ENCODE results near the gene LAYN. TPM values are rescaled to one million over a fixed set of nuclear protein-coding genes. Genes with fewer than 3 reads are reported as not detected.

The LAYN gene
- total RNA-seq, 1 donor from 2014 or later: 2.8 TPM

DNA sequence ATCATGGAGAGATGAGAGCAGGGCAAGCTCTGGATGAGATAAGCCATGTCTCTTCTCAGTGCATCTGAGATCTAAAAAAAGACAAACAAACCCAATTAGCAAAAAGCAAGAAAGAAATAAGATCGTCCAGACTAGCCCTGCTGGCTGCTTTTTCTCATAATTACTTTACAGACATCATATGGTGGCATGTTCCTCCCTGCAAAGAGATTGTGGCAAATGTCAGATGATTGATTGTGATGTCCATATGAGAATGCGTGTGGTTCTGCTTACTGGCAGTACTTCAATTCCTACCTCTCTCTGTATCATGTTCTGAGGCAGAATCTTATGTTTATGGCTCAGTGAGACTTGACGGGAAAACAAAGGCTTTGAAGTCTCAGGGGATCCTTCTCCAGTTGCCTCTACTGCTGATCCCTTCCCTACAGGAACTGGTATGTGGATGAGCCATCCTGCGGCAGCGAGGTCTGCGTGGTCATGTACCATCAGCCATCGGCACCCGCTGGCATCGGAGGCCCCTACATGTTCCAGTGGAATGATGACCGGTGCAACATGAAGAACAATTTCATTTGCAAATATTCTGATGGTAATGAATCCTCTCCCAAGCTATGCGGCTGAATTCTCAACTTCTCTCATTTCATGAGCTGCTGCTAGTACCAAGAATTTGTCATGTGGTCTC lies 8.8 kb downstream of the LAYN start:
- no peaks in the 10 kb centered on the region for H3K9me3 ChIP-seq (replicated peaks)
- no peak for DNase-seq
- no peaks in the 10 kb centered on the region for H3K4me1 ChIP-seq
- H3K27ac ChIP-seq (replicated peaks): no peak overlapping the region
- intact Hi-C loops (cut with micrococcal nuclease): no loop called here
- TF ChIP-seq, protein P1, sequence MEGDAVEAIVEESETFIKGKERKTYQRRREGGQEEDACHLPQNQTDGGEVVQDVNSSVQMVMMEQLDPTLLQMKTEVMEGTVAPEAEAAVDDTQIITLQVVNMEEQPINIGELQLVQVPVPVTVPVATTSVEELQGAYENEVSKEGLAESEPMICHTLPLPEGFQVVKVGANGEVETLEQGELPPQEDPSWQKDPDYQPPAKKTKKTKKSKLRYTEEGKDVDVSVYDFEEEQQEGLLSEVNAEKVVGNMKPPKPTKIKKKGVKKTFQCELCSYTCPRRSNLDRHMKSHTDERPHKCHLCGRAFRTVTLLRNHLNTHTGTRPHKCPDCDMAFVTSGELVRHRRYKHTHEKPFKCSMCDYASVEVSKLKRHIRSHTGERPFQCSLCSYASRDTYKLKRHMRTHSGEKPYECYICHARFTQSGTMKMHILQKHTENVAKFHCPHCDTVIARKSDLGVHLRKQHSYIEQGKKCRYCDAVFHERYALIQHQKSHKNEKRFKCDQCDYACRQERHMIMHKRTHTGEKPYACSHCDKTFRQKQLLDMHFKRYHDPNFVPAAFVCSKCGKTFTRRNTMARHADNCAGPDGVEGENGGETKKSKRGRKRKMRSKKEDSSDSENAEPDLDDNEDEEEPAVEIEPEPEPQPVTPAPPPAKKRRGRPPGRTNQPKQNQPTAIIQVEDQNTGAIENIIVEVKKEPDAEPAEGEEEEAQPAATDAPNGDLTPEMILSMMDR (IDR thresholded peaks at IDR 0.05; ENCODE audit: borderline replicate concordance): no peak
- H3K4me3 ChIP-seq: no peak overlapping the region
- no peaks in the 10 kb centered on the region for H3K27me3 ChIP-seq (ENCODE audit: low read depth)
- H3K36me3 ChIP-seq: peaks cover 4% of the 10 kb centered on the region

DNA sequence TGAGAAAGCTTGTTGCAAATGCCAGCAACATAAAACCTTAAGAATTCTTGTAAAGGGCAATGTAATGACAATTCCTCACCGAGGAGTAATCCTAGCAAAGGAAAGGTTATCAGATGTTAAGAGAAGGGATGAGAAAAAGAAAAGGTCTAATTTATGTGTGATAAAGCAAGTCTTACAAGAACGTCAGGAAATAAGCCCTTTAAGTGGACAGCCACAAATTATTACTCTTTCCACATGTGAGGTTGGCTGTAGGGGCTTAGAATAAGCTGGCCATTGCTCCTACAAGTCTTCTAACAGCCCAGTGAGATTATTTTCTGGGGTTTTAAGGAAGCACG lies 9.3 kb downstream of the LAYN start:
- Histone ChIP-seq H3K4me1 (no peaks in the 10 kb centered on the region), H3K27me3 (ENCODE audit: low read depth) (no peaks in the 10 kb centered on the region), H3K9me3 (replicated peaks) (no peaks in the 10 kb centered on the region), H3K27ac (replicated peaks) (no peak overlapping the region), H3K36me3 (peaks cover 4% of the 10 kb centered on the region), H3K4me3 (no peak overlapping the region)
- no peak for DNase-seq
- TF ChIP-seq, protein P1 (IDR thresholded peaks at IDR 0.05; ENCODE audit: borderline replicate concordance): no peak
- intact Hi-C loops (cut with micrococcal nuclease): no loop called here

DNA sequence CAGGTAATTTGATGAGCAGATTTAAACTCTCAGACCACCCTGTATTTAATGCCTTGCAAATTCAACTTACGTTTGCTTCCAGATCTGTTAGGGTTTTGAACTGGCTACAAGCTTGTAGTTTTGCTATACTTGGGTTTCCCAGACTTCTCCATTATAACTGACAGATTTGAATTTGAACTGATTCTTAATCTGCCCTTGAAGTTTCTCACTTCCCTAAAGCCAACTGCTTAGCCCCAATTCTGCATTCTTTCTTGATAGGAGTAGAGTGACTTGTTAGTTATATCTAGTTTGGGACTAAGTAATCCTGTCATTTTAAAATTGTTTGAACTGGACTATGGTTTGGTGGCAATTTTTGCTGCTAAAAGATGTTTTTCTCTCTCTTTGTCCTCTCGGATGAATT lies 9.7 kb downstream of the LAYN start:
- H3K27ac ChIP-seq (replicated peaks): no peak overlapping the region
- intact Hi-C loops (cut with micrococcal nuclease): no loop called here

DNA sequence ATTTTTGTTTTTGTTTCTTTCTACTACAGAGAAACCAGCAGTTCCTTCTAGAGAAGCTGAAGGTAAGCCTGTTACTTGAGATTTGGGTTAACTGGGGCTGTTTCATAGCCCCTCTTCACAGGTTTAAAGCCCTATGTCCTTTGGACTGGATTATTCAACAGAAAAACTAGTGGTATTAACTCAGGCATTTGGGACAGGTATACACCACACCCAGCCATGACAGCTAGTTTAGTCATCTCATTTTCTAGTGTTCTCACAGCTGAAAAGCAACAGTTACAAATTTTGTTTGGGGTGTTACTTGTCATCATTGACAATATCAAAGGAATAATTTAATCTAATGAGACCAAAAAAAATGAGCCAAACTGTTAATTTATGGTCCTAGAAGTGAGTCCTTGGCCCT lies 14.0 kb downstream of the LAYN start:
- Histone ChIP-seq H3K9me3 (replicated peaks) (peaks cover 7% of the 10 kb centered on the region), H3K27ac (replicated peaks) (no peak overlapping the region), H3K4me3 (no peak overlapping the region), H3K36me3 (peaks cover 9% of the 10 kb centered on the region), H3K4me1 (no peaks in the 10 kb centered on the region), H3K27me3 (ENCODE audit: low read depth) (no peaks in the 10 kb centered on the region)
- DNase-seq: no peak
- TF ChIP-seq, protein P1 (IDR thresholded peaks at IDR 0.05; ENCODE audit: borderline replicate concordance): no peak
- intact Hi-C loops (cut with micrococcal nuclease): no loop called here

More for the DNA sequence above, 9.7 kb downstream of the LAYN start:
- H3K36me3 ChIP-seq: peaks cover 4% of the 10 kb centered on the region
- no peaks in the 10 kb centered on the region for H3K9me3 ChIP-seq (replicated peaks)
- H3K4me1 ChIP-seq: no peaks in the 10 kb centered on the region
- no peaks in the 10 kb centered on the region for H3K27me3 ChIP-seq (ENCODE audit: low read depth)
- no peak overlapping the region for H3K4me3 ChIP-seq
- DNase-seq: no peak
- TF ChIP-seq, protein P1 (IDR thresholded peaks at IDR 0.05; ENCODE audit: borderline replicate concordance): no peak

DNA sequence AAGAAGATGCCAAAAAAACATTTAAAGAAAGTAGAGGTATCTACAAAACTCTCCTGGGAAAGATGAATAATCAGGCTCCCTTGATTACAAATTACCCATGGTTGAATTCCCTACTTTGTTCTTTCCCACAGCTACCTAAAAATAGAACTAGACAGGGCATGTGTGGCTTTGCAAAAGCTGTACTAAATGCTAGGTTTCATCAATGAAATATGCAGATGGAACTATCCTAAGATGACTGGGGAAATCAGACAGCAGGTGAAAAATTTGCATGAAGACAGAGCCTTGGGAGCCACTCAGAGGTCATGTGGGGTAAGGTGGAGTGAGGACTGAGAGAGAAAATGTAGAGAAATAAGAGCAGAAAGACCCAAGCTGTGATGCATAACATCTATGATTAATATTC lies 14.7 kb downstream of the LAYN start:
- intact Hi-C loops (cut with micrococcal nuclease): no loop called here
- DNase-seq: no peak
- Histone ChIP-seq H3K27ac (replicated peaks) (no peak overlapping the region), H3K4me3 (no peak overlapping the region), H3K4me1 (no peaks in the 10 kb centered on the region), H3K27me3 (ENCODE audit: low read depth) (no peaks in the 10 kb centered on the region), H3K9me3 (replicated peaks) (peaks cover 7% of the 10 kb centered on the region), H3K36me3 (peaks cover 5% of the 10 kb centered on the region)
- TF ChIP-seq, protein P1 (IDR thresholded peaks at IDR 0.05; ENCODE audit: borderline replicate concordance): no peak

Measured in left ventricle myocardium inferior (tissue), 1 donor.